ENCODE results near the gene LGALS7B. TPM values are rescaled to one million over a fixed set of nuclear protein-coding genes. Genes with fewer than 3 reads are reported as not detected.
"Not testable (repeated sequence)": the region's sequence is repeated elsewhere in the genome, so short reads cannot be mapped to it uniquely, and the experiment has no call there.

LGALS7B gene
- total RNA-seq, 2 donors from 2014 or later: not detected

DNA sequence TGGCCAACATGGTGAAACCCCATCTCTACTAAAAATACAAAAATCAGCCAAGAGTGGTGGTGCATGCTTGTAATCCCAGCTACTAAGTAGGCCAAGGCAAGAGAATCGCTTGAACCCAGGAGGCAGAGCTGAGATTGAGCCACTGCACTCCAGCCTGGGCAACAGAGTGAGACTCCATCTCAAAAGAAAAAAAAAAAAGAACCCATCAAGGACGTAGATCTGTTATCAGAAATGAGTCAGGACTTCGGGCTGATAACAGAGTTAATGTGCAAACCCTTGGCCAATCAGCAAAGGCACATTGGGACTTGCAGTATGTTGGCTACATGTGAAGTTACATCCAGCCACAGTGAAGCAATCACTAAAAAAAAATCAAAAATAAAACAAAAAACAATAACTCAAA is 4.8 kb upstream of the LGALS7B start:
- H3K36me3 ChIP-seq: no peaks in the 10 kb centered on the region
- TF ChIP-seq, protein P1, sequence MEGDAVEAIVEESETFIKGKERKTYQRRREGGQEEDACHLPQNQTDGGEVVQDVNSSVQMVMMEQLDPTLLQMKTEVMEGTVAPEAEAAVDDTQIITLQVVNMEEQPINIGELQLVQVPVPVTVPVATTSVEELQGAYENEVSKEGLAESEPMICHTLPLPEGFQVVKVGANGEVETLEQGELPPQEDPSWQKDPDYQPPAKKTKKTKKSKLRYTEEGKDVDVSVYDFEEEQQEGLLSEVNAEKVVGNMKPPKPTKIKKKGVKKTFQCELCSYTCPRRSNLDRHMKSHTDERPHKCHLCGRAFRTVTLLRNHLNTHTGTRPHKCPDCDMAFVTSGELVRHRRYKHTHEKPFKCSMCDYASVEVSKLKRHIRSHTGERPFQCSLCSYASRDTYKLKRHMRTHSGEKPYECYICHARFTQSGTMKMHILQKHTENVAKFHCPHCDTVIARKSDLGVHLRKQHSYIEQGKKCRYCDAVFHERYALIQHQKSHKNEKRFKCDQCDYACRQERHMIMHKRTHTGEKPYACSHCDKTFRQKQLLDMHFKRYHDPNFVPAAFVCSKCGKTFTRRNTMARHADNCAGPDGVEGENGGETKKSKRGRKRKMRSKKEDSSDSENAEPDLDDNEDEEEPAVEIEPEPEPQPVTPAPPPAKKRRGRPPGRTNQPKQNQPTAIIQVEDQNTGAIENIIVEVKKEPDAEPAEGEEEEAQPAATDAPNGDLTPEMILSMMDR (IDR thresholded peaks at IDR 0.05): no peak
- H3K27ac ChIP-seq: no peak overlapping the region
- no peak overlapping the region for H3K9ac ChIP-seq (ENCODE audit: low read depth in 2 of 2, low read length in 2 of 2)
- H3K4me3 ChIP-seq: no peak overlapping the region
- no peaks in the 10 kb centered on the region for H3K4me1 ChIP-seq
- intact Hi-C loops (cut with DNase I): no loop called here
- no peaks in the 10 kb centered on the region for H3K9me3 ChIP-seq
- peak; percentile 61 for DNase-seq
- no peaks in the 10 kb centered on the region for H3K27me3 ChIP-seq

DNA sequence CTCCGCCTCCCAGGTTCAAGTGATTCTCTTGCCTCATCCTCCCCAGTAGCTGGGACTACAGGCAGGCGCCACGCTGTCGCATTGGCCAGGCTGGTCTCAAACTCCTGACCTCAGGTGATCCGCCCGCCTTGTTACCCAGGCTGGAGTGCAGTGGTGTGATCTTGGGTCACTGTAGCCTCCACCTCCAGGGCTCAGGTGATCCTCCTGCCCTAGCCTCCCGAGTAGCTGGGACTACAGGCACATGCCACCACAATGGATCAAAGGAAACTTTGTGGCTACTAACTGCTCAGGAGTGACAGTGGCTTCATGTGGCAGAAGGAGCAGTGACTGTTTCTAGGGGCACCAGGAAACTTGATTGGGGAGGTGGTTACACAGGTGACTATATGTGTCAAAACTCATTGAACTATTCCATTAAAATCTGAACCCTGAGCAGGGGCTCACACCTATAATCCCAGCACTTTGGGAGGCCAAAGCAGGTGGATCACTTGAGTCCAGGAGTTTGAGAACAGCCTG is 3.8 kb upstream of the LGALS7B start:
- Histone ChIP-seq H3K9ac (ENCODE audit: low read depth in 2 of 2, low read length in 2 of 2) (no peak overlapping the region), H3K4me3 (no peak overlapping the region), H3K27ac (no peak overlapping the region), H3K36me3 (no peaks in the 10 kb centered on the region), H3K4me1 (no peaks in the 10 kb centered on the region), H3K27me3 (no peaks in the 10 kb centered on the region), H3K9me3 (no peaks in the 10 kb centered on the region)
- TF ChIP-seq, protein P1 (IDR thresholded peaks at IDR 0.05): no peak
- intact Hi-C loops (cut with DNase I): no loop called here
- no peak for DNase-seq

DNA sequence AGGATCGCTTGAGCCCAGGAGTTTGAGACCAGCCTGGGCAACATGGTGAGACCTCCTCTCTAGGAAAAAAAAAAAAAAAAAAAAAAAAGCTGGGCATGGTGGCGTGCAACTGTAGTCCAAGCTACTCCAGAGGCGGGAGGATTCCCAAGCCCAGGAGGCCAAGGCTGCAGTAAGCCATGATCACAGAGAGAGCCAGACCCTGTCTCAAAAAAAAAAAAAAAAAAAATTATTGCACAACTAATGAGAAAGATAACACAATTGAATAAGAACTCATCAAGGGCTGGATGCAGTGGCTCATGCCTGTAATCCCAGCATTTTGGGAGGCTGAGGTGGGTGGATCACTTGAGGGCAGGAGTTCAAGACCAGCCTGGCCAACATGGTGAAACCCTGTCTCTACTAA is 2.9 kb upstream of the LGALS7B start:
- H3K27ac ChIP-seq; H3K4me1 ChIP-seq; DNase-seq; H3K36me3 ChIP-seq; H3K4me3 ChIP-seq; H3K27me3 ChIP-seq; H3K9ac ChIP-seq (ENCODE audit: low read depth in 2 of 2, low read length in 2 of 2); intact Hi-C loops (cut with DNase I); H3K9me3 ChIP-seq: not testable (repeated sequence)

DNA sequence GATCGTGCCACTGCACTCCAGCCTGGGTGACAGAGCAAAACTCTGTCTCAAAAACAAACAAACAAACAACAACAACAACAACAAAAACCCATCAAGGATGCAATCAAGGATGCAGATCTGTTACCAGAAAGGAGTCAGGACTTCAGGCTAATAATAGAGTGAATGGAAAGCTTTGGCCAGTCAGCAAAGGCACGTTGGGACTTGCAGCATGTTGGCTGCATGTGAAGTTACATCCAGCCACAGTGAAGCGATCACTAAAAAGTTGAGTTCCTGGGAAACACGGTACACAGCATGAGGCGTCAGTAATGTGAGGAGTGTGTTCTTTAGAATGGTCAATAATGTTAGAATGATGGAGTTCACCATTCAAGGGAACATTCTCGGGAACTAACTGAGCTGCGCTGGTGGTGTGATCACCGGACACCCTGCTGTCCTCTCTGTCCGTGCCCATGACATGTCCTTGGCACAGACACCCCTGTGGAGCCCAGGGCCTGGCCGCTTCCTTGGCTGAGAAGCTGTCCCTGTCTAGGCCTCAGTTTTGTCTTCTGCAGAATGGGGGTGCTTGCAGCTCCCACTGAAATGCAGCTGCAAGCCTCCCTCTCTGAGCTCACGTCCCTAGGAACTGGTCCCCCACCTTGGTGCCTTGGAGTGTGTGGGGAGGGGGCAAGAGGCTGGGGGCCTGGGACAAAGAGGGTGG is 2.3 kb upstream of the LGALS7B start:
- DNase-seq: no peak
- Histone ChIP-seq H3K9me3 (no peaks in the 10 kb centered on the region), H3K27ac (no peak overlapping the region), H3K4me1 (no peaks in the 10 kb centered on the region), H3K36me3 (no peaks in the 10 kb centered on the region), H3K4me3 (no peak overlapping the region), H3K9ac (ENCODE audit: low read depth in 2 of 2, low read length in 2 of 2) (no peak overlapping the region), H3K27me3 (no peaks in the 10 kb centered on the region)
- intact Hi-C loops (cut with DNase I): no loop called here
- TF ChIP-seq, protein P1 (IDR thresholded peaks at IDR 0.05): no peak

DNA sequence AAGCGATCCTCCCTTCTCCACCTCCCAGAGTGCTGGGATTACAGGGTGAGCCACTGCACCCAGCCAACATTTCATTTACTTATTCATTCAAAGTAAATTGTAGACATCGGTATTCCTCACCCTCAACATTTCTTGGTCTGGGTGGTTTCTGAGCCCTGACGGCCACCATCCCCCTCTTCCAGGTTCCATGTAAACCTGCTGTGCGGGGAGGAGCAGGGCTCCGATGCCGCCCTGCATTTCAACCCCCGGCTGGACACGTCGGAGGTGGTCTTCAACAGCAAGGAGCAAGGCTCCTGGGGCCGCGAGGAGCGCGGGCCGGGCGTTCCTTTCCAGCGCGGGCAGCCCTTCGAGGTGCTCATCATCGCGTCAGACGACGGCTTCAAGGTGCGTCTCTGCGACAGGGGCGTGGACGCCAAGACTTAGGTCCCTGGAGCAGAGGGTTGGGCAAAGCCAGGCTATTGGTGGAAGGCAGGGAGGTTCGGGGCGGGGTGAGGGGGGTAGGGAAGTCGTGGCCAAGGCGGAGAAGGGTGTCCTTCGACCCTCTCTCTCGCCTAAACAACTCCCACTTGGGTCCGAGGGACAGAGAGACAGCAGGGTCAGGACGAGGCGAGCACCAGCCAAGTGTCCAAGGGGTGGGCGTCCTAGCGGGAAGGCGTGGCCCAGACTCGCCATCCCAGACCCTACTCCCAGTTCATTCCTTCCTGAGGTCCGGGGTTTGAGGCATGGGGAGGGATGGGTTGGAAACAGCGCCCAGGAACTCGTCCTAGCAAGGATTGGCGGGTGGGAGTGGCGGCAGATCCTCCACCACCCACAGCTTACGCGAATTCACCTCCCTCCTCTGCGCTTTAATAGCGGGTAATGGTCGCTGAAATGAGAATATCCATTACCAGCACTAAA is 1.8 kb downstream of the LGALS7B start:
- H3K36me3 ChIP-seq; H3K4me3 ChIP-seq; H3K9ac ChIP-seq (ENCODE audit: low read depth in 2 of 2, low read length in 2 of 2); intact Hi-C loops (cut with DNase I); H3K27ac ChIP-seq; H3K27me3 ChIP-seq; H3K4me1 ChIP-seq; H3K9me3 ChIP-seq; DNase-seq: not testable (repeated sequence)

DNA sequence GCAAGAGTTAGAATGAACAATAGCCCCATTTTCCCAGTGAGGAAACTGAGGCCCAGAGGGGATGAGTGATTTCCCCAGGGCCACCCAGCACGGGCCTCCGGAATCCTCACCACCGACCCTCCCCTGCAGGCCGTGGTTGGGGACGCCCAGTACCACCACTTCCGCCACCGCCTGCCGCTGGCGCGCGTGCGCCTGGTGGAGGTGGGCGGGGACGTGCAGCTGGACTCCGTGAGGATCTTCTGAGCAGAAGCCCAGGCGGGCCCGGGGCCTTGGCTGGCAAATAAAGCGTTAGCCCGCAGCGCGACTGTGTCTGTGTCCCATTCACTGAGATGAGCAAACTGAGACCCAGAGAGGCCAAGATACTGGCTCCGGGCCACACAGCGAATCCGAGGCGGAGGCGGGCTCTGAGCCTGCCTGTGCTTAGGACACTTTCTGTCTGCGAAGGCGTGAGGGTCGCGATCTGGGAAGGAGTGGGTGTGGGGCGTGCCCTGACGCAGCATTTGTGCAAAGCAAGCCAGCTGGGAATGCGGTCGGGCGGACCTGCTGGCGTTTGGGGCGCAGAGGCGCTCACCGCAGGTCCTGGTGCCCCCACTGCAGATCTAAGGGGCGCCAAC is 2.6 kb downstream of the LGALS7B start:
- H3K27ac ChIP-seq; intact Hi-C loops (cut with DNase I): not testable (repeated sequence)

More for the DNA sequence above, 2.6 kb downstream of the LGALS7B start:
- DNase-seq; H3K9ac ChIP-seq (ENCODE audit: low read depth in 2 of 2, low read length in 2 of 2); H3K4me1 ChIP-seq; H3K36me3 ChIP-seq; H3K4me3 ChIP-seq; H3K27me3 ChIP-seq; H3K9me3 ChIP-seq: not testable (repeated sequence)
